Activated naive CD4-positive, alpha-beta T cell treated with anti-CD3 and anti-CD28 coated beads for 36 hours (primary cell): ENCODE data around the gene TGFB2. TPM values are rescaled to one million over a fixed set of nuclear protein-coding genes. Genes with fewer than 3 reads are reported as not detected.
A peak's percentile ranks its signal among the peaks of the same experiment; 100 is the strongest.

Source experiments
- CTCF ChIA-PET: fragments of 350-600 bp; sonication (Branson Sonifier 250); formaldehyde crosslinking; loops from one replicate; lab custom pipeline; 2021; ENCODE audit warnings: antibody characterized with exemption; lab: Charles Lee
- DNase-seq: peaks from one replicate; pipeline ENCODE4 v3.0.0-alpha.2; 2020
- H3K27ac Mint-ChIP-seq: one replicate; pipeline ENCODE4 v1.8.0; 2021; ENCODE audit warnings: mild to moderate bottlenecking, mixed read lengths
- H3K27me3 Mint-ChIP-seq: one replicate; pipeline ENCODE4 v1.8.0; 2021; ENCODE audit warnings: low read depth, mixed read lengths
- H3K36me3 Mint-ChIP-seq: one replicate; pipeline ENCODE4 v1.8.0; 2021; ENCODE audit warnings: low read depth, mixed read lengths
- H3K4me1 Mint-ChIP-seq: one replicate; pipeline ENCODE4 v1.8.0; 2021; ENCODE audit warnings: low read depth, mixed read lengths
- H3K4me3 Mint-ChIP-seq: one replicate; pipeline ENCODE4 v1.8.0; 2021; ENCODE audit warnings: mild to moderate bottlenecking, moderate library complexity, mixed read lengths
- H3K9me3 Mint-ChIP-seq: one replicate; pipeline ENCODE4 v1.8.0; 2021; ENCODE audit warnings: mixed read lengths
- intact Hi-C: fragments of 100-400 bp; cut with micrococcal nuclease; formaldehyde crosslinking; loops from one replicate; pipeline ENCODE4 v1.15.1; 2023
- total RNA-seq, 2 experiments: library from RNA; stranded (reverse); gene quantifications; one replicate each; pipeline ENCODE4 v1.2.3, GENCODE V29; 2021

Gene TGFB2
- under 1 TPM in 1 of 2 experiments, not detected in 1; 0.14 TPM for total RNA-seq

DNA sequence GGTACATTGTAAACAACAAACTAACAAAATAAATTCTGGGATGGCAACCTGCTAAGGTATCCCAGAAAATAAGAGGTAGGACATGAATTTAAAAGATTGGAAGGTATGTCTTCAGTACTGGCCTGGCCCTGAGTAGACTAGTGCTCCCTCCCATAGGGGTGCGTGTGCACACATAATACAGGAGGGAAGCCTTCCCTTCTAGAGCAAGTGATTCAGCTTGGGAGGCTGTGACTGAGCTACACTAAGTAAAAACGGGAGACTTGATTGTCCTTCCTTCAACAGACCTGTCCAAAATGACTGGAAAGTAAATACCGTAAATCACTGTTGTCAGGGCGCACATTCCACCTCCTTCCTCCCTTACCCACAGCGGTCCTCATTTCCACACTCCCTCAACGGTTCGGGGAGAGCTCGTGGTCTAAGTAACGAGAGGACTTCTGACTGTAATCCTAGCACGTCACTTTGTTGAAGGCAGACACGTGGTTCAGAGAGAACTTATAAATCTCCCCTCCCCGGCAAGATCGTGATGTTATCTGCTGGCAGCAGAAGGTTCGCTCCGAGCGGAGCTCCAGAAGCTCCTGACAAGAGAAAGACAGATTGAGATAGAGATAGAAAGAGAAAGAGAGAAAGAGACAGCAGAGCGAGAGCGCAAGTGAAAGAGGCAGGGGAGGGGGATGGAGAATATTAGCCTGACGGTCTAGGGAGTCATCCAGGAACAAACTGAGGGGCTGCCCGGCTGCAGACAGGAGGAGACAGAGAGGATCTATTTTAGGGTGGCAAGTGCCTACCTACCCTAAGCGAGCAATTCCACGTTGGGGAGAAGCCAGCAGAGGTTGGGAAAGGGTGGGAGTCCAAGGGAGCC, at the start of gene TGFB2:
TSS of gene TGFB2 (plus strand) at position 523 of the 859 bp plus-strand sequence. CDS start 1,366 bp downstream, outside the sequence.
- Mint-ChIP-seq H3K4me3 (no peak within 1 kb of the TSS), H3K27ac (no peak within 1 kb of the TSS), H3K36me3 (peaks cover 10% of the 10 kb centered on the region), H3K4me1 (peaks cover 19% of the 10 kb centered on the region), H3K9me3 (no peaks in the 10 kb centered on the region), H3K27me3 (peaks cover 52% of the 10 kb centered on the region)
- DNase-seq, result peak; percentile 53
- intact Hi-C loops, result loop anchor here (1.0 to 2.0 kb wide), 3 partner anchors 30 to 830 kb away; no protein-coding TSS in a partner anchor
- CTCF ChIA-PET, result interaction anchor here (0.6 to 1.0 kb wide), 5 partner anchors 32 to 1029 kb away, joined by 3 to 5 read pairs (median 3); no protein-coding TSS in a partner anchor

- intact Hi-C loops, result no loop called here
- CTCF ChIA-PET, result interaction anchor here (0.7 kb wide), 1 partner anchor 39 kb away, joined by 3 read pairs; no protein-coding TSS in a partner anchor
- H3K9me3 Mint-ChIP-seq, result no peaks in the 10 kb centered on the region
- H3K27me3 Mint-ChIP-seq, result no peaks in the 10 kb centered on the region
- no peak for DNase-seq
- H3K4me3 Mint-ChIP-seq, result no peak overlapping the region
- peaks cover 22% of the 10 kb centered on the region for H3K4me1 Mint-ChIP-seq
- H3K27ac Mint-ChIP-seq, result no peak overlapping the region
- peaks cover 13% of the 10 kb centered on the region for H3K36me3 Mint-ChIP-seq
These were observed 49.0 kb upstream of the TGFB2 start for GRCh38 chr1:218296162-218296561.

DNA sequence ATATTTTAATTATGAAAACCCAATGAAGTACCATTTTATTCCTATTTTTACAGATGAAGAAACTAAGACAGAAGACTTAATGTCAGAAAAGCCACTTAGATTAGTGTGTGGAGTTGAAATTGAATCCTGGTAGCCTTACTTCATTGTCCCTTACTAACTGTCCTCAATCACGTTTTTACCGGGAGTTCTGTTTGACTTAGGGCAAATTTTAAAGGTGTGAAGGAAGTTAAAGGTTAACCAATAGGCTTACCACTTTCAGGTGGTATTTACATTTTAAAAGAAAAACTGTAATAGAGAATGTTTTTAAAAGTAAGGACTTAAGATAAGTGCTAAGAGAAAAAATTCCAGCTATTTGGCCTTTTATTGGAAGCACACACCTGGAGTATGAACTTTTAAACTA, 47.7 kb upstream of the TGFB2 start:
- intact Hi-C loops, result no loop called here
- H3K4me1 Mint-ChIP-seq, result peaks cover 26% of the 10 kb centered on the region
- H3K36me3 Mint-ChIP-seq, result peaks cover 19% of the 10 kb centered on the region
- no peaks in the 10 kb centered on the region for H3K27me3 Mint-ChIP-seq
- H3K9me3 Mint-ChIP-seq, result no peaks in the 10 kb centered on the region
- DNase-seq, result no peak
- CTCF ChIA-PET, result no interaction called here
- H3K4me3 Mint-ChIP-seq, result no peak overlapping the region
- H3K27ac Mint-ChIP-seq, result no peak overlapping the region

- no peak overlapping the region for H3K27ac Mint-ChIP-seq
- CTCF ChIA-PET, result no interaction called here
- no peak overlapping the region for H3K4me3 Mint-ChIP-seq
- intact Hi-C loops, result no loop called here
- no peaks in the 10 kb centered on the region for H3K9me3 Mint-ChIP-seq
- H3K36me3 Mint-ChIP-seq, result peaks cover 19% of the 10 kb centered on the region
- DNase-seq, result no peak
- no peaks in the 10 kb centered on the region for H3K27me3 Mint-ChIP-seq
- peaks cover 25% of the 10 kb centered on the region for H3K4me1 Mint-ChIP-seq
These were observed 47.3 kb upstream of the TGFB2 start for GRCh38 chr1:218297867-218298266.

DNA sequence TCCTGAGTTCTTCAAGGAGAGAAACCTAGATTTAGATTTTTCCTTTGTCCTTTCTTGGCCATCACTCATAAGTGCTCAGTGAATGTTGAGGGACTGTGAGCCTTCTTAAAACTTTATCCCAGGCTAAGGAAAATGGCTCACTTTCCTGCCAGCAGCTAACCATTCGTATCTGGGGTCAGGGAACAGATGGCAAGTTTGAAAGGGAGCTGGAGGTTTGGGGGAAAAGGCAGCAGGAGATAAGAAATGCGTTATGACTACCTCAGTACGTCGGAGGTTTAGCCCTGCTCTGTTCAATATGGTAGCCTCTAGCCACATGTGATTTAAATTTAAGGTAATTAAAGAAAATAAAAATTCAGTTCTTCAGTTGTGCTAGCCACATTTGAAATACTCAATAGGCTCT, 46.7 kb upstream of the TGFB2 start:
- DNase-seq, result no peak
- no peaks in the 10 kb centered on the region for H3K9me3 Mint-ChIP-seq
- no peak overlapping the region for H3K27ac Mint-ChIP-seq
- H3K4me3 Mint-ChIP-seq, result no peak overlapping the region
- peaks cover 28% of the 10 kb centered on the region for H3K4me1 Mint-ChIP-seq
- intact Hi-C loops, result no loop called here
- H3K36me3 Mint-ChIP-seq, result peaks cover 19% of the 10 kb centered on the region
- CTCF ChIA-PET, result no interaction called here
- no peaks in the 10 kb centered on the region for H3K27me3 Mint-ChIP-seq

GRCh38 chr1:218299416-218299815, 45.7 kb upstream of the TGFB2 start:
- DNase-seq, result no peak
- Mint-ChIP-seq H3K4me1 (peaks cover 27% of the 10 kb centered on the region), H3K4me3 (no peak overlapping the region), H3K27ac (no peak overlapping the region), H3K9me3 (no peaks in the 10 kb centered on the region), H3K36me3 (peaks cover 15% of the 10 kb centered on the region), H3K27me3 (no peaks in the 10 kb centered on the region)
- intact Hi-C loops, result loop anchor here (1.0 kb wide), 1 partner anchor 222 kb away; no protein-coding TSS in a partner anchor
- CTCF ChIA-PET, result interaction anchor here (0.6 to 1.5 kb wide), 3 partner anchors 16 to 220 kb away, joined by 3 to 4 read pairs (median 3); no protein-coding TSS in a partner anchor

GRCh38 chr1:218301217-218301616, 43.9 kb upstream of the TGFB2 start:
- H3K27me3 Mint-ChIP-seq, result no peaks in the 10 kb centered on the region
- intact Hi-C loops, result no loop called here
- peaks cover 26% of the 10 kb centered on the region for H3K4me1 Mint-ChIP-seq
- no peaks in the 10 kb centered on the region for H3K9me3 Mint-ChIP-seq
- peaks cover 15% of the 10 kb centered on the region for H3K36me3 Mint-ChIP-seq
- no peak overlapping the region for H3K4me3 Mint-ChIP-seq
- no peak for DNase-seq
- CTCF ChIA-PET, result no interaction called here
- no peak overlapping the region for H3K27ac Mint-ChIP-seq

- H3K4me1 Mint-ChIP-seq, result peaks cover 21% of the 10 kb centered on the region
- CTCF ChIA-PET, result interaction anchor here (1.4 kb wide), 1 partner anchor 43 kb away, joined by 5 read pairs; the partner anchor contains the start of gene TGFB2
- no peak for DNase-seq
- no peak overlapping the region for H3K27ac Mint-ChIP-seq
- H3K9me3 Mint-ChIP-seq, result no peaks in the 10 kb centered on the region
- no peaks in the 10 kb centered on the region for H3K27me3 Mint-ChIP-seq
- no peak overlapping the region for H3K4me3 Mint-ChIP-seq
- peaks cover 16% of the 10 kb centered on the region for H3K36me3 Mint-ChIP-seq
- intact Hi-C loops, result no loop called here
These were observed 43.0 kb upstream of the TGFB2 start for GRCh38 chr1:218302155-218302554.

- peaks cover 19% of the 10 kb centered on the region for H3K36me3 Mint-ChIP-seq
These were observed 41.8 kb upstream of the TGFB2 start for GRCh38 chr1:218303176-218303879.

GRCh38 chr1:218304281-218305039, 40.7 kb upstream of the TGFB2 start:
- H3K27ac Mint-ChIP-seq, result no peak overlapping the region
- H3K4me1 Mint-ChIP-seq, result peaks cover 12% of the 10 kb centered on the region
- H3K36me3 Mint-ChIP-seq, result peaks cover 25% of the 10 kb centered on the region
- no peak for DNase-seq
- intact Hi-C loops, result no loop called here
- H3K9me3 Mint-ChIP-seq, result no peaks in the 10 kb centered on the region
- no peak overlapping the region for H3K4me3 Mint-ChIP-seq
- no peaks in the 10 kb centered on the region for H3K27me3 Mint-ChIP-seq
- CTCF ChIA-PET, result interaction anchor here (0.8 kb wide), 1 partner anchor 35 kb away, joined by 3 read pairs; no protein-coding TSS in a partner anchor

More at GRCh38 chr1:218303176-218303879, 41.8 kb upstream of the TGFB2 start:
- H3K9me3 Mint-ChIP-seq, result no peaks in the 10 kb centered on the region
- no peak overlapping the region for H3K4me3 Mint-ChIP-seq
- no peaks in the 10 kb centered on the region for H3K27me3 Mint-ChIP-seq
- no peak for DNase-seq
- intact Hi-C loops, result loop anchor here (1.0 kb wide), 2 partner anchors 48 to 886 kb away; no protein-coding TSS in a partner anchor
- CTCF ChIA-PET, result interaction anchor here (0.6 kb wide), 1 partner anchor 37 kb away, joined by 3 read pairs; no protein-coding TSS in a partner anchor
- H3K27ac Mint-ChIP-seq, result no peak overlapping the region
- peaks cover 15% of the 10 kb centered on the region for H3K4me1 Mint-ChIP-seq

DNA sequence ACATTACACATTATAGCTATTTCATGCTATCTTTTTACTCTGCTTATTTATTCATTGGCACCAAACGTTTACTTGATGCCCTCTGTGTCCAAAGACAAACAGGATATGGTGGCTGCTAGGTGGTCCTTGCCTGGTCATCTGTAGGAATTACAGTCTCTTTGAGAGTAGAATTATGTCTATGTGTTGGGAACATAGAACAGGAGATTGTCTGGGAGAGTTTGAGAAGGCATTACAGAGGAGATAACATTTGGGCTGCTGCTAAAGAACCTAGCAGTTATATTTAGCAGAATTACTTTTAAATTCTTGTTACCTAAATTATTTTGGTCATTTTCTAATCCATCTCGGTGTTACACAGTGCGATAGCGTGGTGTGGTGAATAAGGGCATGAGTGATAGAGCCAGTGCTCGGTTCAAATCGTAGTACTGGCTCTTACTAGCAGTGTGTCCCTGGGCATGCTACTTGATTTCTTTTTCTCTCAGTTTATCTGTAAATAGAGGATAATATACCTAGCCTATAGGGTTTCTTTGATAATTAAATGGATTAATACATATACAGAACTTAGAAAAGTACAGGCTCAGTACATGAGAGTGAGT, 39.6 kb upstream of the TGFB2 start:
- Mint-ChIP-seq H3K9me3 (no peaks in the 10 kb centered on the region), H3K27ac (no peak overlapping the region), H3K36me3 (peaks cover 30% of the 10 kb centered on the region), H3K27me3 (no peaks in the 10 kb centered on the region), H3K4me3 (no peak overlapping the region), H3K4me1 (peaks cover 12% of the 10 kb centered on the region)
- no peak for DNase-seq
- intact Hi-C loops, result no loop called here
- CTCF ChIA-PET, result no interaction called here
